ENCODE data around the gene PGK1.

Gene PGK1

DNA sequence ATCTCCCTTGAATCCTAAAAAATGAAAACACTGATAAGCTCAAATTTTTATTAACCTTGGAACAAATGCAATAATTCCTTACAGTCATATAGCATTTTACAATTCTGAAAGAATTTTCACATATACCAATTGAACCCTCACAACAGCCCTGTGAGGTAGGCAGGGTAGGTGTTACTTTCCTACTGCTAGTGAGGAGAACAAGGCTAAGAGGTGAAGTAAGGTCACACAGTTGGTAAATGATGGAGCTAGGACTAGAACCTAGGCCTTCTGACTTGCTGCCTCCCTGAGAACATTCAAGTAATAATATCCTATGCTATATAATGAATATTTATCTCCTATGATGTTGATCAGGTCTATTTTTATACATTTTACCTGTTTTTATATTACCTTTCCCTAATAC, 25.7 kb downstream of the PGK1 start:
- DNase-seq (ENCODE audit: low read depth) = no peak
- TF ChIP-seq POLR2A (IDR thresholded peaks at IDR 0.05; ENCODE audit: extremely low read depth, insufficient read length) (no peak), MYC (IDR thresholded peaks at IDR 0.05; ENCODE audit: low read depth, low read length) (no peak), MAX (IDR thresholded peaks at IDR 0.05; ENCODE audit: low read depth, low read length) (no peak), CTCF (IDR thresholded peaks at IDR 0.05; ENCODE audit: low read depth, low read length) (no peak)
- H3K4me3 ChIP-seq (ENCODE audit: low read depth, low read length) = no peak overlapping the region

- no peak for DNase-seq (ENCODE audit: low read depth)
- H3K4me3 ChIP-seq (ENCODE audit: low read depth, low read length) = no peak overlapping the region
- no peak for TF ChIP-seq POLR2A (IDR thresholded peaks at IDR 0.05; ENCODE audit: extremely low read depth, insufficient read length)
- no peak for TF ChIP-seq CTCF (IDR thresholded peaks at IDR 0.05; ENCODE audit: low read depth, low read length)
- TF ChIP-seq MYC (IDR thresholded peaks at IDR 0.05; ENCODE audit: low read depth, low read length) = no peak
- no peak for TF ChIP-seq MAX (IDR thresholded peaks at IDR 0.05; ENCODE audit: low read depth, low read length)
Measured at GRCh38 chrX:78130396-78130795, 26.3 kb downstream of the PGK1 start.

DNA sequence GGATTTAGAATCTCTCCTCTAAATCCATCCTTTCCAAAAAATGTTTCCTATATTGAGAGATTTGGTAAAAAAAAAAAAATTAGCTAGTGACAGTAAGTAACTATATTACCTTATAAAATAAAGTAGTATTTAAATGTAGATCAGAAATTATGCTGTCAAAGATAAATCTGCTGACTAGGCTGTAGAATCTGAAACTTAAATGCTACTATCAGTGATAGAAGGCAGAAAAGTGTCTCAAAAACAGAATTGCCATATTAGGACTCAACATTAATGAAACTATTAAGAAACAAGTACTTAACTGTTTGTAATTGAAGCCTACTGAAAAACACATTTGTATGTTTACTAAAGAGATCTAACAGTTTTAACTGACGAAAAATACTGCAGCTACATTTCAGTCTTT, 27.1 kb downstream of the PGK1 start:
- H3K4me3 ChIP-seq (ENCODE audit: low read depth, low read length) = no peak overlapping the region
- TF ChIP-seq MAX (IDR thresholded peaks at IDR 0.05; ENCODE audit: low read depth, low read length) (no peak), CTCF (IDR thresholded peaks at IDR 0.05; ENCODE audit: low read depth, low read length) (no peak), POLR2A (IDR thresholded peaks at IDR 0.05; ENCODE audit: extremely low read depth, insufficient read length) (no peak), MYC (IDR thresholded peaks at IDR 0.05; ENCODE audit: low read depth, low read length) (no peak)
- DNase-seq (ENCODE audit: low read depth) = no peak

DNA sequence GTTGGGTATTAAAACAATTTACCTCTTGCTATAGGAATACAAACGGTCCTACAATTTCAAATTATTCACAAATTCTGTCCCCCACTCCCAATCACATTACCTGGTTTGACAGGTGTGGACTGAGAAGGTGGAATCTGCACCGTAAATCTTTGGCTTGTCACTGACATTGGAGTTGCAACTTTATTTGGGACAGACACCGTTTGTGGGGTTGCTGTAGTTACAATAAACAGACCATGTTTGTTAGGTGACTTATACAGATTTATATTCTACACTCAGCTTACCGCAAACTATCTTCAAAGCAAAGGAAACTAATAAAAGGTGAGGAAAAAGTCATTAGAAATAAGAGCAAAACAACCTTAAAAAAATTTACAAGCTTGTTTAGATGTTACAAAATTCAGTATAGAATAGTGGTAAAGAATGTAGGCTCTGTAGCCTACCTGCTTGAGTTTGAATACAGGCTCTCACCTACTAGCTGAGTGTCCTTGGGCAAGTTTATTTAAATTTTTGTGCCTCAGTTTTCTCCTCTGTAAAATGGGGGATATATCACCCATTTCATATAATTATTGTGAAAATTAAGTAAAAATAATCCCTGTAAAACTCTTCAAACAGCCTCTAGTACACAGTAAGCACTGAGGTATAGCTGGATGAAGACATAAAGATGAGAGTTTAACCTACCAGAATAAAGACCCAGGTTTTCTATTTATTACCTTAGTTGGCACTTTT, 29.4 kb downstream of the PGK1 start:
- no peak overlapping the region for H3K4me3 ChIP-seq (ENCODE audit: low read depth, low read length)
- DNase-seq (ENCODE audit: low read depth) = no peak
- TF ChIP-seq MAX (IDR thresholded peaks at IDR 0.05; ENCODE audit: low read depth, low read length) = no peak
- no peak for TF ChIP-seq CTCF (IDR thresholded peaks at IDR 0.05; ENCODE audit: low read depth, low read length)

- DNase-seq (ENCODE audit: low read depth) = peak; percentile 86
- H3K4me3 ChIP-seq (ENCODE audit: low read depth, low read length) = peak within 1 kb of the TSS; percentile 65
- TF ChIP-seq POLR2A (IDR thresholded peaks at IDR 0.05; ENCODE audit: extremely low read depth, insufficient read length) (peak; percentile 51), CTCF (IDR thresholded peaks at IDR 0.05; ENCODE audit: low read depth, low read length) (no peak), MYC (IDR thresholded peaks at IDR 0.05; ENCODE audit: low read depth, low read length) (peak; percentile 15; the same call in 1 of the 2 replicates), MAX (IDR thresholded peaks at IDR 0.05; ENCODE audit: low read depth, low read length) (no peak)
Measured at GRCh38 chrX:78139160-78140123, 35.4 kb downstream of the PGK1 start, which contains the start of gene TAF9B. TAF9B (minus strand) TSS chrX:78139650; CDS start chrX:78139611, 39 bp downstream.
